ENCODE data around the gene FAR1.

Gene FAR1

DNA sequence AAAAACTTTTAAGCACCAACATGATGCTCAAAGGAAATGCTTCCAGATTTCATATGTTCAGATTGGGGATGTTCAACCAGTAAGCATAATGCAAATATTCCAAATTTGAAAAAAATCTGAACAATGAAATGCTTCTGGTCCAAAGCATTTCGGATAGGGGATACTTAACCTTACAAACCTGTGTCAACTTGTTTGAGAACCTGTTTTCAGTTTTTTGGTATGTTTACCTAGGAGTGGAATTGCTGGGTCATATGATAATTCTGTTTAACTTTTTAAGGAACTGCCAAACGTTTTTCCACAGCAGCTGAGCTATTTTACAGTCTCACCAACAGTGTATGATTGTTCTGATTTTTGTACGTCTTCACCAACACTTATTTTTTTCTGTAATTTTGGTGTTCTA is 23.7 kb downstream of the FAR1 start:
- no peak for DNase-seq (ENCODE audit: low read depth)
- no peak overlapping the region for H3K4me3 ChIP-seq (ENCODE audit: control insufficient read depth, low read depth, low read length)
- TF ChIP-seq, protein P1, sequence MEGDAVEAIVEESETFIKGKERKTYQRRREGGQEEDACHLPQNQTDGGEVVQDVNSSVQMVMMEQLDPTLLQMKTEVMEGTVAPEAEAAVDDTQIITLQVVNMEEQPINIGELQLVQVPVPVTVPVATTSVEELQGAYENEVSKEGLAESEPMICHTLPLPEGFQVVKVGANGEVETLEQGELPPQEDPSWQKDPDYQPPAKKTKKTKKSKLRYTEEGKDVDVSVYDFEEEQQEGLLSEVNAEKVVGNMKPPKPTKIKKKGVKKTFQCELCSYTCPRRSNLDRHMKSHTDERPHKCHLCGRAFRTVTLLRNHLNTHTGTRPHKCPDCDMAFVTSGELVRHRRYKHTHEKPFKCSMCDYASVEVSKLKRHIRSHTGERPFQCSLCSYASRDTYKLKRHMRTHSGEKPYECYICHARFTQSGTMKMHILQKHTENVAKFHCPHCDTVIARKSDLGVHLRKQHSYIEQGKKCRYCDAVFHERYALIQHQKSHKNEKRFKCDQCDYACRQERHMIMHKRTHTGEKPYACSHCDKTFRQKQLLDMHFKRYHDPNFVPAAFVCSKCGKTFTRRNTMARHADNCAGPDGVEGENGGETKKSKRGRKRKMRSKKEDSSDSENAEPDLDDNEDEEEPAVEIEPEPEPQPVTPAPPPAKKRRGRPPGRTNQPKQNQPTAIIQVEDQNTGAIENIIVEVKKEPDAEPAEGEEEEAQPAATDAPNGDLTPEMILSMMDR (conservative IDR thresholded peaks at IDR 0.05; ENCODE audit: control insufficient read depth, insufficient read depth, low read depth, low read length) = no peak

DNA sequence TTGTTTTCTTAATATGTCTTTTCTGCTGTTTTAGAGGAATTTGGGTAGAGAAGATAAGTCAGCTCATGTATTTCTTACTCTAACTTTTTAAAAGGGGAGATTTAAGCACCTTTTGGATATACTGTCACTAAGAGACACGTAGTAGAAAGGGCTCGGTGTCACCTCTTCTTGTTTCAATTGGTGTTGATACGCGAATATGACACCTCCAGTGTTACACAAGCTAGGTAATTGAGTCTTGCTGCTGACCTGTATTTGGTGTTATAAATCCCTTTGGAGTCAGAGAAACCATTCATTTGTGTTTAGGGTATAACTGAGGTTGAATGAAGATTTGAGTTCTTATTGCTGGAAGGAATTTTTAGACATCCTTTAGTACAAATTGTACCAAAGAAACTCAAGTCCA is 25.6 kb downstream of the FAR1 start:
- TF ChIP-seq, protein P1 (conservative IDR thresholded peaks at IDR 0.05; ENCODE audit: control insufficient read depth, insufficient read depth, low read depth, low read length) = no peak
- no peak for DNase-seq (ENCODE audit: low read depth)
- H3K4me3 ChIP-seq (ENCODE audit: control insufficient read depth, low read depth, low read length) = no peak overlapping the region

DNA sequence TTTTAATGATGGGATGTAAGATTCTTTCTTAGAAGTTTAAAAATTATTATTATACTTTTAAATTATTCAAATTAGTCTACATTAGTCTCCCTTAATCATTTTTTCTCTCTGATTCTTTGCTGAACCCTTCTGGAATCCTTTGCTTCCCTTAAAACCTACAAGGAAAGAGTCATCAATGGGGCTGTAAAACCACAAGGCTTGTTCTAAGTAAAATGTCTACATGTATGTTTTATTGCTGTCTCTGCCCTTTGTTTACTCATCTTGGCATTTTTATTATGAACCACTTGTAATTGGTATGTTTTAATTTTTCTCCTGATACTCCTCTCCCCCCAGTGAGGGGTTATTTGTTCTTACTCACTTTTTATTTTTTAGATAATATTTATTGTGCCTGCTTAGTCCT is 27.4 kb downstream of the FAR1 start:
- H3K4me3 ChIP-seq (ENCODE audit: control insufficient read depth, low read depth, low read length) = no peak overlapping the region
- TF ChIP-seq, protein P1 (conservative IDR thresholded peaks at IDR 0.05; ENCODE audit: control insufficient read depth, insufficient read depth, low read depth, low read length) = no peak
- no peak for DNase-seq (ENCODE audit: low read depth)

GRCh38 chr11:13697710-13698109 is 29.2 kb downstream of the FAR1 start:
- no peak overlapping the region for H3K4me3 ChIP-seq (ENCODE audit: control insufficient read depth, low read depth, low read length)
- TF ChIP-seq, protein P1 (conservative IDR thresholded peaks at IDR 0.05; ENCODE audit: control insufficient read depth, insufficient read depth, low read depth, low read length) = no peak
- DNase-seq (ENCODE audit: low read depth) = no peak

- TF ChIP-seq, protein P1 (conservative IDR thresholded peaks at IDR 0.05; ENCODE audit: control insufficient read depth, insufficient read depth, low read depth, low read length) = no peak
- no peak overlapping the region for H3K4me3 ChIP-seq (ENCODE audit: control insufficient read depth, low read depth, low read length)
- DNase-seq (ENCODE audit: low read depth) = no peak
Measured at GRCh38 chr11:13698132-13698531, 29.7 kb downstream of the FAR1 start.

DNA sequence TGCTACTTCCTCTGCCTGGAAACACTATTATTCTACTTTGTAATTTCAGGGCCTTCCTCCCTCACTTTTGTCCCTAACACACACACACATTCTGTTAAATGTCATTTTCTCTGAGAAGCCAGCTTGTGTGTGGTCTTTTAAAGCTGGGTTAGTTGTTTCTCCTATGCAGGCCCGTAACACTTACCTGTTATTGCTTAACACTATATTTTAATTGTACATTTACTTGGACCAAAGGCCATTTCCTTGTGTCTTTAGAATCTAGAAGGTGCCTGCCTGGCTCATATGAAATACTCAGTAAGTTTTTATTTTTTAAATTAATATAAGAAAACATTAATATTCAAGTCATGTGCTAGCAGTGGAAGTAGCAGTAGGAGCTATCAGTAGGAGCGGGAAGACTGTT is 30.6 kb downstream of the FAR1 start:
- DNase-seq (ENCODE audit: low read depth) = no peak
- H3K4me3 ChIP-seq (ENCODE audit: control insufficient read depth, low read depth, low read length) = no peak overlapping the region
- TF ChIP-seq, protein P1 (conservative IDR thresholded peaks at IDR 0.05; ENCODE audit: control insufficient read depth, insufficient read depth, low read depth, low read length) = no peak

DNA sequence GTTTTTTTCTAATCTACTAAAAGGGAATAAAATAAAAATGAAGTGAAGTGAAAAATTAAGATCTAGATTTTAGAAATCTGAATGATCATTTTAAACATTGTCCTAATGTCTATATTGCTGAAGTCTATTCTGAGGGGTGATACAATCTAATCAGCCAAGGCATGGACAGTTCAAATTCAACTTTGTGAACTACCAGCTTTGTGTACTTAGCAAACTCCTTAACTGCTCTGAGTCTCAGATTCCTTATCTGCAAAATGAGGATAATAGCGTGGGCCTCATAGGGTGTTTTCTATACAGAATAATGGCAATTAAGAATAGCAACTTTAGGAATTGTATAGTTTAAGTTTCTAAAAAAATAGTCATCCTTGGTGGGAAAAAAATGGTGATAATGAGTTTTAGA is 31.4 kb downstream of the FAR1 start:
- TF ChIP-seq, protein P1 (conservative IDR thresholded peaks at IDR 0.05; ENCODE audit: control insufficient read depth, insufficient read depth, low read depth, low read length) = no peak
- no peak for DNase-seq (ENCODE audit: low read depth)

More for the DNA sequence above, 31.4 kb downstream of the FAR1 start:
- no peak overlapping the region for H3K4me3 ChIP-seq (ENCODE audit: control insufficient read depth, low read depth, low read length)

Measured in fibroblast of mammary gland (primary cell).